Parathyroid adenoma (tissue), 2 donors: ENCODE measurements around the gene PCDHGA9.

Experiments used
- H2AFZ ChIP-seq: fragments of 300-600 bp; sonication (generic); one replicate; pipeline ENCODE4 v1.7.0; 2017; ENCODE audit warnings: antibody characterized with exemption, mild to moderate bottlenecking
- H3K27ac ChIP-seq: fragments of 300-600 bp; sonication (generic); one replicate; pipeline ENCODE4 v1.7.0; 2017
- H3K27me3 ChIP-seq: fragments of 300-600 bp; sonication (generic); one replicate; pipeline ENCODE4 v1.7.0; 2017; ENCODE audit warnings: low read length; ENCODE audit not compliant: control insufficient read depth, insufficient read depth
- H3K36me3 ChIP-seq: fragments of 300-600 bp; sonication (generic); one replicate; pipeline ENCODE4 v1.7.0; 2017; ENCODE audit warnings: low read length; ENCODE audit not compliant: control insufficient read depth, insufficient read depth
- H3K4me1 ChIP-seq: fragments of 300-600 bp; sonication (generic); one replicate; pipeline ENCODE4 v1.7.0; 2017; ENCODE audit warnings: control low read depth
- H3K4me2 ChIP-seq: fragments of 300-600 bp; sonication (generic); one replicate; pipeline ENCODE4 v1.7.0; 2017; ENCODE audit warnings: low read length
- H3K4me3 ChIP-seq: fragments of 300-600 bp; sonication (generic); one replicate; pipeline ENCODE4 v1.7.0; 2017; ENCODE audit warnings: low read depth, low read length
- H3K79me2 ChIP-seq: fragments of 300-600 bp; sonication (generic); one replicate; pipeline ENCODE4 v1.7.0; 2017; ENCODE audit warnings: control low read depth
- H3K9ac ChIP-seq: fragments of 300-600 bp; sonication (generic); one replicate; pipeline ENCODE4 v1.7.0; 2017; ENCODE audit warnings: mild to moderate bottlenecking
- H3K9me3 ChIP-seq: fragments of 300-600 bp; sonication (generic); one replicate; pipeline ENCODE4 v1.7.0; 2017; ENCODE audit warnings: low read length; ENCODE audit not compliant: control insufficient read depth
- TF ChIP-seq, protein P1 (sequence below): fragments of 300-600 bp; sonication (generic); IDR thresholded peaks from one replicate; pipeline ENCODE4 v1.7.0; 2017; ENCODE audit warnings: antibody characterized with exemption, mild to moderate bottlenecking
- donor health status: primary hyperparathyroidism.

The PCDHGA9 gene

DNA sequence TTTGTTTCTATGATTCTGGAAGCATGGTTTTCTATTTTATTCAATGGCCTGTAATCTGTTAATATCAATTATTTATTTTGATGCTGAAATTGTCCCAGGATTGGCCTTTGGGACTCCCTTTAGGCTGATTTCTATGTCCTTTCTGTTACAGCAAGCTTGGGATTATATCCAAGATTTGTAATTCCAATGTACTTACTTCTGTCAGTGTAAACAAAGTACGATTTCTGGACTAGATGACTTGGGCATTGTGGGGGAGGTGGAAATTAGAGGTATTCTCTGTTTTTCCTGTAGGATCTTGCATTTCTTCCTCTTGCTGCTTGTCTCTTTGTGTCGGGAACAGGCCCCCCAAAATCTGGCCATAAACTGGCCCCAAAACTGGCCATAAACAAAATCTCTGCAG is 31.4 kb downstream of the PCDHGA9 start:
- TF ChIP-seq, protein P1, sequence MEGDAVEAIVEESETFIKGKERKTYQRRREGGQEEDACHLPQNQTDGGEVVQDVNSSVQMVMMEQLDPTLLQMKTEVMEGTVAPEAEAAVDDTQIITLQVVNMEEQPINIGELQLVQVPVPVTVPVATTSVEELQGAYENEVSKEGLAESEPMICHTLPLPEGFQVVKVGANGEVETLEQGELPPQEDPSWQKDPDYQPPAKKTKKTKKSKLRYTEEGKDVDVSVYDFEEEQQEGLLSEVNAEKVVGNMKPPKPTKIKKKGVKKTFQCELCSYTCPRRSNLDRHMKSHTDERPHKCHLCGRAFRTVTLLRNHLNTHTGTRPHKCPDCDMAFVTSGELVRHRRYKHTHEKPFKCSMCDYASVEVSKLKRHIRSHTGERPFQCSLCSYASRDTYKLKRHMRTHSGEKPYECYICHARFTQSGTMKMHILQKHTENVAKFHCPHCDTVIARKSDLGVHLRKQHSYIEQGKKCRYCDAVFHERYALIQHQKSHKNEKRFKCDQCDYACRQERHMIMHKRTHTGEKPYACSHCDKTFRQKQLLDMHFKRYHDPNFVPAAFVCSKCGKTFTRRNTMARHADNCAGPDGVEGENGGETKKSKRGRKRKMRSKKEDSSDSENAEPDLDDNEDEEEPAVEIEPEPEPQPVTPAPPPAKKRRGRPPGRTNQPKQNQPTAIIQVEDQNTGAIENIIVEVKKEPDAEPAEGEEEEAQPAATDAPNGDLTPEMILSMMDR: no peak
- H3K27me3 ChIP-seq: no peaks in the 10 kb centered on the region
- peaks cover 5% of the 10 kb centered on the region for H3K79me2 ChIP-seq
- H3K4me1 ChIP-seq: no peaks in the 10 kb centered on the region
- H3K9me3 ChIP-seq: no peaks in the 10 kb centered on the region
- H3K36me3 ChIP-seq: no peaks in the 10 kb centered on the region
- H3K9ac ChIP-seq: no peak overlapping the region
- no peak overlapping the region for H3K4me2 ChIP-seq
- H3K27ac ChIP-seq: no peak overlapping the region
- no peak overlapping the region for H3K4me3 ChIP-seq
- H2AFZ ChIP-seq: no peak overlapping the region

DNA sequence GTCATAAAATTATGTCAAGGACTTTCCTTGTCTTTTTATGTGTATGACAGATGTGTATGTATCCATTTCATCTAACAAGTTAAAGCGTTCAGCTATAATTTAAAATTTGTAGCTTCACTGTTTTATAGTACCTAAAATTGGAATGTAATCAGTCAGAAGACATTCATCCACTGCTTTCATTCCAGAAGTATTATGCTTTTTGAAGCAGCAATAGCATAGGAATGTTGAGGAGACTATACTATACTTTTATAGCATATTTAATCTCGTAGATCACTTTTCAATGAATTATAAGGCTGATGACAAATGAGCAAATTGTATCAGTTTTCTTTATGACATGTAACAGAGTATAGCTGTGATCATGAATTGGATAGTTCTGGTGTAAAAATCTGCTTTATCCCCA is 34.6 kb downstream of the PCDHGA9 start:
- H3K4me3 ChIP-seq: no peak overlapping the region
- peaks cover 10% of the 10 kb centered on the region for H3K79me2 ChIP-seq
- no peak overlapping the region for H3K27ac ChIP-seq
- no peaks in the 10 kb centered on the region for H3K9me3 ChIP-seq
- no peak overlapping the region for H2AFZ ChIP-seq
- no peak overlapping the region for H3K4me2 ChIP-seq
- no peaks in the 10 kb centered on the region for H3K36me3 ChIP-seq
- H3K27me3 ChIP-seq: no peaks in the 10 kb centered on the region
- TF ChIP-seq, protein P1: no peak
- no peak overlapping the region for H3K9ac ChIP-seq
- H3K4me1 ChIP-seq: no peaks in the 10 kb centered on the region

DNA sequence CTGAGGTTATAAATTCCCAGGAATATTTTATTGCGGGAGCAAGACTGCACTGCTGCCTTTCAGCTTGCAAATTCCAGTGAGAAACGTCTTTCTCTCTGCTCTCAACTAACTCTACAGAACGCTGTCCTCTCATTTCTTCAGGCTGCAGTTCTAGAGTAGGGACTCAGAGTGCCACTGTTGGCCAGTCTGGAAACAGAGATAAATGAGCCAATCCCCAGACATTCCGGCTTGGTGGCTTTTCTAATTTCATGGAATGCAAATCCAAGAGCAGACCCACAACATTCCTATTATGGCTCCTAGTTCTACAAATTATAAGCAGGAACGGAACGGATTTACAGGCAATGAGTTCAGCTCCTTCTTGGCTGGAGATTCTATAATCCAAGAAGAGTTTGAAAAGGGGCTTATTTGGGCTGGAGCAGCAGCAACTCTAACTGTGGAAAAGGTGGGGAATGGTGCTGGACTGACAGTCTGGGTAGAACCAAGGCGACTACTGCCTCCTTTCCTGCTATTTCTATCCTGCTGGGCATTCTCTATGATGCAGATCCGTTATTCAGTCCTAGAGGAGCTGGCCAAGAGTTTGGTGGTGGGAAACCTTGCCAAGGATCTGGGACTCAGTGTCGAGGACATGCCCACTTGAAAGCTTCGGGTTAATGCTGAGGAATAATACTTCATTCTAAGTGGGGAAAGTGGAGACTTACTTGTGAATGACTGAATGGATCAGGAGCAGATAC is 37.0 kb downstream of the PCDHGA9 start:
- Histone ChIP-seq H3K4me3 (no peak overlapping the region), H3K79me2 (peaks cover 10% of the 10 kb centered on the region), H3K27me3 (no peaks in the 10 kb centered on the region), H3K27ac (no peak overlapping the region), H3K9me3 (no peaks in the 10 kb centered on the region), H3K4me1 (no peaks in the 10 kb centered on the region), H2AFZ (no peak overlapping the region), H3K4me2 (no peak overlapping the region), H3K9ac (no peak overlapping the region), H3K36me3 (no peaks in the 10 kb centered on the region)
- TF ChIP-seq, protein P1: no peak

DNA sequence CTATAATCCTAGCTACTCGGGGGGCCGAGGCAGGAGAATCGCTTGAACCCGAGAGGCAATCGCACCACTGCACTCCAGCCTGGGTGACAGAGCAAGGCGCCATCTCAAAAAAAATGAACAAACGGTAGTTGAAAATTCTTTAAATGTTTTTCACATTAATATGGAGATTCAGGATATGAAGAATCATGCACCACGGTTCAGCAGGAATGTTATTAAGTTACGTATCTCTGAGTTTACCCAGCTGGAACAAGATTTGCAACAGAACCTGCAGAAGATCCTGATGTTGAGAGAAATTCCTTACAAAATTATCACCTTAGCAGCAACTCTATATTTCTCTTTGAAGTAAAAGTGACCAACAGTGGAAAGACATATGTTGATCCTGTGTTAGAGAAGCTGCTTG is 37.8 kb downstream of the PCDHGA9 start:
- Histone ChIP-seq H3K36me3 (no peaks in the 10 kb centered on the region), H3K27ac (no peak overlapping the region), H3K4me3 (no peak overlapping the region), H3K9ac (no peak overlapping the region), H3K79me2 (peaks cover 10% of the 10 kb centered on the region), H3K4me2 (no peak overlapping the region), H3K27me3 (no peaks in the 10 kb centered on the region), H2AFZ (no peak overlapping the region), H3K4me1 (no peaks in the 10 kb centered on the region), H3K9me3 (no peaks in the 10 kb centered on the region)
- TF ChIP-seq, protein P1: no peak

DNA sequence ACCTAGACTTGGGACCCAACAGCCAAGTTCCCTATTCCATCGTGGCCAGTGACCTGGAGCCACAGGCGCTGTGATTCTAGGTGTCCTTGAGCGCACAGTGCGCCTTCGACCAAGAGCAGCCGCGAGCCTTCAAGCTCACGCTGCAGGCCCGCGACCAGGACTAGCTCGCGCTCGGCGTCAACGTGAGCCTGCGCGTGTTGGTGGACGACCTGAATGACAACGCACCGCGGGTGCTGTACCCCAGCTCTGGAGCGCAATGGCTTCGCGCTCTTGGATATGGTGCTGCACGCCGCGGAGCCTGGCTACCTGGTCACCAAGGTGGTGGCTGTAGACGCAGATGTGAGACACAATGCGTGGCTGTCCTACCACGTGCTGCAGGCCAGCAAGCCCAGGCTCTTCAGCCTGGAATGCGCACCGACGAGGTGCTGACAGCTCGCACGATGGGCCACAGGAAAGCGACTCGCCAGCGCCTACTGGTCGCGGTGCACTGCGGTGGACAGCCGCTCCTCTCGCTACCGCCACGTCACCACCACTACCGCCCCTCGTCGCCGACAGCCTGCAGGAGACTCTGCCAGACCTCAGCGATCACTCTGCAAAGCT is 39.1 kb downstream of the PCDHGA9 start:
- no peak overlapping the region for H3K27ac ChIP-seq
- H3K27me3 ChIP-seq: no peaks in the 10 kb centered on the region
- H3K4me3 ChIP-seq: no peak overlapping the region
- H2AFZ ChIP-seq: no peak overlapping the region
- no peaks in the 10 kb centered on the region for H3K9me3 ChIP-seq
- no peak overlapping the region for H3K4me2 ChIP-seq
- TF ChIP-seq, protein P1: no peak
- peaks cover 14% of the 10 kb centered on the region for H3K79me2 ChIP-seq
- H3K4me1 ChIP-seq: no peaks in the 10 kb centered on the region
- no peaks in the 10 kb centered on the region for H3K36me3 ChIP-seq
- no peak overlapping the region for H3K9ac ChIP-seq
